Glutamatergic neuron (in vitro differentiated cells): ENCODE results near the gene NCBP2L. TPM values are rescaled to one million over a fixed set of nuclear protein-coding genes. Genes with fewer than 3 reads are reported as not detected.

Source experiments
- DNase-seq: peaks from one replicate; pipeline ENCODE4 v3.0.0; 2022
- H3K27ac Mint-ChIP-seq: one replicate; pipeline ENCODE4 v1.8.0; 2020; ENCODE audit warnings: mild to moderate bottlenecking, mixed read lengths, inconsistent platforms; ENCODE audit not compliant: unreplicated experiment
- H3K27me3 Mint-ChIP-seq: one replicate; pipeline ENCODE4 v1.8.0; 2020; ENCODE audit warnings: mild to moderate bottlenecking, moderate library complexity, mixed read lengths, inconsistent platforms; ENCODE audit not compliant: unreplicated experiment
- H3K36me3 Mint-ChIP-seq: one replicate; pipeline ENCODE4 v1.8.0; 2020; ENCODE audit warnings: mild to moderate bottlenecking, mixed read lengths, inconsistent platforms; ENCODE audit not compliant: unreplicated experiment
- H3K4me1 Mint-ChIP-seq: one replicate; pipeline ENCODE4 v1.8.0; 2020; ENCODE audit warnings: mild to moderate bottlenecking, low read depth, mixed read lengths, inconsistent platforms; ENCODE audit not compliant: unreplicated experiment
- H3K4me3 Mint-ChIP-seq: one replicate; pipeline ENCODE4 v1.8.0; 2020; ENCODE audit warnings: mild to moderate bottlenecking, mixed read lengths, inconsistent platforms; ENCODE audit not compliant: unreplicated experiment
- H3K9me3 Mint-ChIP-seq: one replicate; pipeline ENCODE4 v1.8.0; 2020; ENCODE audit warnings: mild to moderate bottlenecking, moderate library complexity, mixed read lengths, inconsistent platforms; ENCODE audit not compliant: unreplicated experiment
- CTCF ChIP-seq: fragments of 200-600 bp; sonication (generic); IDR thresholded peaks from one replicate; pipeline ENCODE4 v1.5.0; 2021; ENCODE audit not compliant: partially characterized antibody, unreplicated experiment
- total RNA-seq: library from RNA; stranded (reverse); fragmentation: NEBNext Ultra II Directional; extraction: Animal tissue kit (Norgen Biotek cat#: 25700); gene quantifications from one replicate; pipeline ENCODE4 v1.2.1, GENCODE V29; 2021; ENCODE audit not compliant: unreplicated experiment

NCBP2L gene
- total RNA-seq, 1 donor from 2014 or later, result not detected

- H3K9me3 Mint-ChIP-seq, result peaks cover 2% of the 10 kb centered on the region
- peaks cover 2% of the 10 kb centered on the region for H3K27me3 Mint-ChIP-seq
- DNase-seq, result peak; percentile 51
- H3K36me3 Mint-ChIP-seq, result no peaks in the 10 kb centered on the region
- peaks cover 6% of the 10 kb centered on the region for H3K4me1 Mint-ChIP-seq
- H3K4me3 Mint-ChIP-seq, result peak overlapping the region; percentile 86
- no peak for TF ChIP-seq CTCF
- peak overlapping the region; percentile 66 for H3K27ac Mint-ChIP-seq
Measured at GRCh38 chrX:107826238-107827029, 48.9 kb downstream of the NCBP2L start.

- no peak for TF ChIP-seq CTCF
- Mint-ChIP-seq H3K27ac (peak overlapping the region; percentile 66), H3K4me3 (peak overlapping the region; percentile 86)
Measured at GRCh38 chrX:107827030-107827831, 49.7 kb downstream of the NCBP2L start.

GRCh38 chrX:107827852-107828251 lies 50.3 kb downstream of the NCBP2L start:
- no peak for TF ChIP-seq CTCF
- Mint-ChIP-seq H3K4me3 (no peak overlapping the region), H3K4me1 (peaks cover 6% of the 10 kb centered on the region), H3K27ac (no peak overlapping the region), H3K9me3 (peaks cover 2% of the 10 kb centered on the region), H3K36me3 (no peaks in the 10 kb centered on the region), H3K27me3 (peaks cover 2% of the 10 kb centered on the region)
- DNase-seq, result no peak

More at GRCh38 chrX:107827030-107827831, 49.7 kb downstream of the NCBP2L start:
- Mint-ChIP-seq H3K36me3 (no peaks in the 10 kb centered on the region), H3K9me3 (peaks cover 2% of the 10 kb centered on the region), H3K4me1 (peaks cover 6% of the 10 kb centered on the region), H3K27me3 (peaks cover 2% of the 10 kb centered on the region)
- DNase-seq, result no peak

- Mint-ChIP-seq H3K4me1 (peaks cover 6% of the 10 kb centered on the region), H3K4me3 (no peak overlapping the region), H3K27me3 (no peaks in the 10 kb centered on the region), H3K9me3 (no peaks in the 10 kb centered on the region), H3K36me3 (no peaks in the 10 kb centered on the region), H3K27ac (no peak overlapping the region)
- TF ChIP-seq CTCF, result no peak
- no peak for DNase-seq
Measured at GRCh38 chrX:107829878-107830277, 52.3 kb downstream of the NCBP2L start.
